ENCODE measurements around the gene SLCO2A1. TPM values are rescaled to one million over a fixed set of nuclear protein-coding genes. Genes with fewer than 3 reads are reported as not detected.

The SLCO2A1 gene
- total RNA-seq, 1 donor from 2014 or later, result 59.2 TPM

GRCh38 chr3:133881939-133882825 is 147.5 kb downstream of the SLCO2A1 start:
- intact Hi-C loops (cut with DNase I), result no loop called here

GRCh38 chr3:133881492-133881891 is 148.2 kb downstream of the SLCO2A1 start:
- DNase-seq (ENCODE audit: low spot score), result no peak
- intact Hi-C loops (cut with DNase I), result no loop called here

More at GRCh38 chr3:133881939-133882825, 147.5 kb downstream of the SLCO2A1 start:
- DNase-seq (ENCODE audit: low spot score), result peak; percentile 55

- intact Hi-C loops (cut with DNase I), result no loop called here
These were observed 148.8 kb downstream of the SLCO2A1 start for GRCh38 chr3:133880886-133881455.

GRCh38 chr3:133880287-133880686 is 149.4 kb downstream of the SLCO2A1 start:
- peak; percentile 36 for DNase-seq (ENCODE audit: low spot score)
- intact Hi-C loops (cut with DNase I), result no loop called here

More at GRCh38 chr3:133880886-133881455, 148.8 kb downstream of the SLCO2A1 start:
- DNase-seq (ENCODE audit: low spot score), result peak; percentile 67

GRCh38 chr3:133878518-133878917 is 151.2 kb downstream of the SLCO2A1 start:
- intact Hi-C loops (cut with DNase I), result no loop called here
- no peak for DNase-seq (ENCODE audit: low spot score)

Other genes starting within 250 kb of the SLCO2A1 start
- 27.6 TPM for gene SRPRB, start 224.1 kb downstream of the SLCO2A1 start, total RNA-seq
- 42.4 TPM for gene RAB6B, start 134.0 kb downstream of the SLCO2A1 start, total RNA-seq
- 44.2 TPM for gene RYK, start 220.9 kb upstream of the SLCO2A1 start, total RNA-seq

All from cardiac septum (tissue), 1 donor.